Measurements from ENCODE around the gene LARGE1.

The LARGE1 gene

DNA sequence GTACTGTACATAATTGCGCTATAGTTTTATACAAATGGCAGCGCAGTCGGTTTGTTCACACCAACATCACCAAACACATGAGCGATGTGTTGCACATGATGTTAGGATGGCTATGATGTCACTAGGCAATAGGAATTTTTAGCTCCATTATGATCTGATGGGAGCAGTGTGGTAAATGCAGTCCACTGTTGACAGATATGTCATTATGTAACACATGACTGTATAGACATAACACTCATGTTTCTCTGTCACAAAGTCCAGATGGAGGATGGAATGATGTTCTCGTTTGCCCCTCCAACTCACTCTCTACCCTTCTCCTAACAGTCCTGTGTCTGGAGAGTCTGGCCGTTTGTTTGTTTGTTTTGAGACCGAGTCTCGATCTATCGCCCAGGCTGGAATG lies 288.5 kb downstream of the LARGE1 start:
- TF ChIP-seq RAD21 (IDR thresholded peaks at IDR 0.05; ENCODE audit: low read depth) (no peak), ZBTB7A (IDR thresholded peaks at IDR 0.05; ENCODE audit: low read depth) (no peak), REST (IDR thresholded peaks at IDR 0.05; ENCODE audit: low read depth) (no peak), CREB1 (IDR thresholded peaks at IDR 0.05; ENCODE audit: low read depth) (no peak), TCF12 (IDR thresholded peaks at IDR 0.05; ENCODE audit: low read depth) (no peak), EGR1 (IDR thresholded peaks at IDR 0.05) (no peak)

GRCh38 chr22:33625959-33626358 lies 294.3 kb downstream of the LARGE1 start:
- no peak for TF ChIP-seq REST (IDR thresholded peaks at IDR 0.05; ENCODE audit: low read depth)
- TF ChIP-seq YY1 (IDR thresholded peaks at IDR 0.05; ENCODE audit: low read depth), result no peak
- TF ChIP-seq EGR1 (IDR thresholded peaks at IDR 0.05), result no peak
- TF ChIP-seq FOXM1 (IDR thresholded peaks at IDR 0.05; ENCODE audit: borderline replicate concordance, low read depth), result no peak
- TF ChIP-seq MAX (IDR thresholded peaks at IDR 0.05), result no peak
- no peak for TF ChIP-seq RAD21 (IDR thresholded peaks at IDR 0.05; ENCODE audit: low read depth)
- TF ChIP-seq TCF12 (IDR thresholded peaks at IDR 0.05; ENCODE audit: low read depth), result no peak
- TF ChIP-seq TEAD4 (IDR thresholded peaks at IDR 0.05), result no peak
- no peak for TF ChIP-seq CEBPB (IDR thresholded peaks at IDR 0.05)
- TF ChIP-seq, protein P1, sequence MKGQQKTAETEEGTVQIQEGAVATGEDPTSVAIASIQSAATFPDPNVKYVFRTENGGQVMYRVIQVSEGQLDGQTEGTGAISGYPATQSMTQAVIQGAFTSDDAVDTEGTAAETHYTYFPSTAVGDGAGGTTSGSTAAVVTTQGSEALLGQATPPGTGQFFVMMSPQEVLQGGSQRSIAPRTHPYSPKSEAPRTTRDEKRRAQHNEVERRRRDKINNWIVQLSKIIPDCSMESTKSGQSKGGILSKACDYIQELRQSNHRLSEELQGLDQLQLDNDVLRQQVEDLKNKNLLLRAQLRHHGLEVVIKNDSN (IDR thresholded peaks at IDR 0.05), result no peak
- no peak for TF ChIP-seq TAF1 (IDR thresholded peaks at IDR 0.05; ENCODE audit: low read depth)
- no peak for TF ChIP-seq EP300 (IDR thresholded peaks at IDR 0.05; ENCODE audit: borderline replicate concordance)
- no peak for TF ChIP-seq CREB1 (IDR thresholded peaks at IDR 0.05; ENCODE audit: low read depth)
- no peak for TF ChIP-seq ZBTB7A (IDR thresholded peaks at IDR 0.05; ENCODE audit: low read depth)
- TF ChIP-seq NFIC (IDR thresholded peaks at IDR 0.05), result no peak

DNA sequence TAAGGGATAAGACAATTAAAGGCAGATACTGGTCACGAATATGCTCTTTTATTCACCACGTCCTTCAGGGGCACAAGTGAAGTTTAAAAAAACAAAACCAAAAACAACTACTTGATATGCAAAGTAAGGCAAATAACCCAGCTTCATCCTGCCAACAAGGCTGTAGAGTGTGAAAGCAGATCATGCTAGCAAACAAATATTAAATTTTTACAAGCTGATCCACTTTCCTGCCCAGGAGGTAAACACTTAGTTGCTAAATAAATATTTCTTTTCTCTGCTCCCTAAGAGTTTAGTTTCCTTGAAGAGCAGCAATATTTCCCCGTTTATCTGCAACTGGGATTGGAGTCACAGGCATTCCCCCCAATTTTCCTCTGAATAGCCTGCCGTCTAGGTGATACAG lies 300.2 kb downstream of the LARGE1 start:
- no peak for TF ChIP-seq CEBPB (IDR thresholded peaks at IDR 0.05)
- no peak for TF ChIP-seq EGR1 (IDR thresholded peaks at IDR 0.05)
- no peak for TF ChIP-seq MAX (IDR thresholded peaks at IDR 0.05)
- no peak for TF ChIP-seq CREB1 (IDR thresholded peaks at IDR 0.05; ENCODE audit: low read depth)
- no peak for TF ChIP-seq TCF12 (IDR thresholded peaks at IDR 0.05; ENCODE audit: low read depth)
- TF ChIP-seq EP300 (IDR thresholded peaks at IDR 0.05; ENCODE audit: borderline replicate concordance), result no peak
- TF ChIP-seq, protein P1 (IDR thresholded peaks at IDR 0.05), result no peak

DNA sequence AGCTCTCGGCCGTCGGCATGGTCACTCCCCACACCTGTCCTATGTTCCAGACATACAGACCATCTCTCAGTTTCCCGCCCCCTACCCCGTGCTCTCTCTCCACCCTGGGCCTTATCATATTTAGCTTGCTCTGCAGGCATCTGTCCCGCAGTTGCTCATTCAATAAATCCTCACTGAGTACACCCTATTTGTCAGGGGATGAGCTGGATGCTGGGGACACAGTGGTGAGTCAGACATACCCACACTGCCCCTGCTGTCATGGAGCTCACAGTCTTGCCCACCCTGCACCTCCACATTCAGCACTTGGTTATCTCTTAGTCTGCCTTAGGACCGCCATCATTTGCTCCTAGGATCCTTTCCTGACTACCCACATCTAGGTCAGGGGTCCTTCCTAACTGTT lies 313.8 kb downstream of the LARGE1 start:
- no peak for TF ChIP-seq TEAD4 (IDR thresholded peaks at IDR 0.05)
- no peak for TF ChIP-seq REST (IDR thresholded peaks at IDR 0.05; ENCODE audit: low read depth)
- no peak for TF ChIP-seq NFIC (IDR thresholded peaks at IDR 0.05)
- no peak for TF ChIP-seq TCF12 (IDR thresholded peaks at IDR 0.05; ENCODE audit: low read depth)
- TF ChIP-seq TAF1 (IDR thresholded peaks at IDR 0.05; ENCODE audit: low read depth), result no peak
- TF ChIP-seq ZBTB7A (IDR thresholded peaks at IDR 0.05; ENCODE audit: low read depth), result no peak
- TF ChIP-seq MAX (IDR thresholded peaks at IDR 0.05), result no peak
- TF ChIP-seq CEBPB (IDR thresholded peaks at IDR 0.05), result no peak
- no peak for TF ChIP-seq EP300 (IDR thresholded peaks at IDR 0.05; ENCODE audit: borderline replicate concordance)
- no peak for TF ChIP-seq RAD21 (IDR thresholded peaks at IDR 0.05; ENCODE audit: low read depth)

DNA sequence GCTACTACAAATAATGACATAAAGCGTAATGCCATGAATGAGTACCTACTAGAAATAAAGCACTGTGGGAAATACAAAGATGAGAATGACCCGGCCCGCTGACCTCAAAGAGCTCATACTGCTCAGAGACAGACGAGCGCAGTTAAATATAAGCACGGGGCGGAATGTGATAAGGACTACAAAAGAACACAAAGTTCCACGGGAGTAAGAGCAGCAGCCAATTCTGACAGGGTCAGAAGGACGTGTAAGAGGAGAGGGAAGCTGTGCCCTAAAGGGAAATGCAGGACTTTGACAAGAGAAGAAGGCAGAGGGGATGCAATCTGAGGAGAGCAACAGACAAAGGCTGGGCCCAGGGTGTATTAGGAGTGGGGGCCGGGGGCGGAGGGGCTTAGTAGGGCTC lies 314.6 kb downstream of the LARGE1 start:
- no peak for TF ChIP-seq CREB1 (IDR thresholded peaks at IDR 0.05; ENCODE audit: low read depth)
- no peak for TF ChIP-seq NFIC (IDR thresholded peaks at IDR 0.05)
- TF ChIP-seq TCF12 (IDR thresholded peaks at IDR 0.05; ENCODE audit: low read depth), result no peak
- no peak for TF ChIP-seq YY1 (IDR thresholded peaks at IDR 0.05; ENCODE audit: low read depth)
- no peak for TF ChIP-seq CEBPB (IDR thresholded peaks at IDR 0.05)
